Upper lobe of left lung (tissue), 4 donors: Measurements from ENCODE around the gene USP48.

Experiments
- EP300 ChIP-seq, 4 donors: sonication (generic); formaldehyde crosslinking; IDR thresholded peaks; one replicate each; pipeline ENCODE4 v1.5.1; 2017; ENCODE audit warnings: antibody characterized with exemption in 4 of 4, control low read depth in 2 of 4
- POLR2A ChIP-seq, 4 donors: fragments of 450-650 bp; IDR thresholded peaks; one replicate each; pipeline ENCODE4 v1.5.1; 2016 to 2017; ENCODE audit warnings: antibody characterized with exemption in 4 of 4, mild to moderate bottlenecking in 2 of 4
- POLR2AphosphoS5 ChIP-seq, 2 donors: sonication (generic); formaldehyde crosslinking; IDR thresholded peaks; one replicate each; pipeline ENCODE4 v1.5.1; 2017; ENCODE audit warnings: antibody characterized with exemption in 2 of 2
- TF ChIP-seq, protein P1 (sequence below), 6 experiments: fragments of 450-650 bp in 4 of 6; fragments of 200-600 bp in 2 of 6; sonication (generic) in 2 of 6; IDR thresholded peaks; one replicate each; pipeline ENCODE4 v1.5.1; 2016 to 2019; ENCODE audit warnings: antibody characterized with exemption in 6 of 6

- TF ChIP-seq, protein P1, sequence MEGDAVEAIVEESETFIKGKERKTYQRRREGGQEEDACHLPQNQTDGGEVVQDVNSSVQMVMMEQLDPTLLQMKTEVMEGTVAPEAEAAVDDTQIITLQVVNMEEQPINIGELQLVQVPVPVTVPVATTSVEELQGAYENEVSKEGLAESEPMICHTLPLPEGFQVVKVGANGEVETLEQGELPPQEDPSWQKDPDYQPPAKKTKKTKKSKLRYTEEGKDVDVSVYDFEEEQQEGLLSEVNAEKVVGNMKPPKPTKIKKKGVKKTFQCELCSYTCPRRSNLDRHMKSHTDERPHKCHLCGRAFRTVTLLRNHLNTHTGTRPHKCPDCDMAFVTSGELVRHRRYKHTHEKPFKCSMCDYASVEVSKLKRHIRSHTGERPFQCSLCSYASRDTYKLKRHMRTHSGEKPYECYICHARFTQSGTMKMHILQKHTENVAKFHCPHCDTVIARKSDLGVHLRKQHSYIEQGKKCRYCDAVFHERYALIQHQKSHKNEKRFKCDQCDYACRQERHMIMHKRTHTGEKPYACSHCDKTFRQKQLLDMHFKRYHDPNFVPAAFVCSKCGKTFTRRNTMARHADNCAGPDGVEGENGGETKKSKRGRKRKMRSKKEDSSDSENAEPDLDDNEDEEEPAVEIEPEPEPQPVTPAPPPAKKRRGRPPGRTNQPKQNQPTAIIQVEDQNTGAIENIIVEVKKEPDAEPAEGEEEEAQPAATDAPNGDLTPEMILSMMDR (IDR thresholded peaks at IDR 0.05), result no peak
- TF ChIP-seq EP300 (IDR thresholded peaks at IDR 0.05), result no peak
- no peak for TF ChIP-seq POLR2A (IDR thresholded peaks at IDR 0.05)
- TF ChIP-seq POLR2AphosphoS5 (IDR thresholded peaks at IDR 0.05), result no peak
Observed at GRCh38 chr1:21631944-21632887, 150.7 kb downstream of the USP48 start.
